Activated T-helper 1 cell treated with anti-CD3 and anti-CD28 coated beads, Interleukin-12 subunit alpha, Interleukin-12 subunit beta, Interleukin-2, Interleukin-4 antibody, amounts not matched to agents 30 ng/mL and 10 ng/mL and 1 ng/mL, durations not matched to agents 14 hours and 24 hours and 36 hours (primary cell): ENCODE data around the gene GARIN5B. TPM values are rescaled to one million over a fixed set of nuclear protein-coding genes. Genes with fewer than 3 reads are reported as not detected.
"Not testable (repeated sequence)": the region's sequence is repeated elsewhere in the genome, so short reads cannot be mapped to it uniquely, and the experiment has no call there.

Experiments used
- DNase-seq: peaks from one replicate; pipeline ENCODE4 v3.0.0; 2021; ENCODE audit warnings: low spot score
- H3K27ac Mint-ChIP-seq: one replicate; pipeline ENCODE4 v1.8.0; 2021; ENCODE audit warnings: mild to moderate bottlenecking, mixed read lengths
- H3K27me3 Mint-ChIP-seq: one replicate; pipeline ENCODE4 v1.8.0; 2022; ENCODE audit warnings: mild to moderate bottlenecking, moderate library complexity, mixed read lengths; ENCODE audit not compliant: insufficient read depth
- H3K36me3 Mint-ChIP-seq: one replicate; pipeline ENCODE4 v1.8.0; 2021; ENCODE audit warnings: low read depth, mixed read lengths
- H3K4me1 Mint-ChIP-seq: one replicate; pipeline ENCODE4 v1.8.0; 2021; ENCODE audit warnings: low read depth, mixed read lengths
- H3K4me3 Mint-ChIP-seq: one replicate; pipeline ENCODE4 v1.8.0; 2021; ENCODE audit warnings: mild to moderate bottlenecking, moderate library complexity, mixed read lengths
- H3K9me3 Mint-ChIP-seq: one replicate; pipeline ENCODE4 v1.8.0; 2021; ENCODE audit warnings: mixed read lengths
- intact Hi-C: fragments of 100-400 bp; cut with micrococcal nuclease; formaldehyde crosslinking; loops from one replicate; pipeline ENCODE4 v1.15.1; 2024
- total RNA-seq: library from RNA; stranded (reverse); gene quantifications from 2 replicates; pipeline ENCODE4 v1.2.3, GENCODE V29; 2022

The GARIN5B gene
- total RNA-seq, 1 donor from 2014 or later, result 0.05 TPM

DNA sequence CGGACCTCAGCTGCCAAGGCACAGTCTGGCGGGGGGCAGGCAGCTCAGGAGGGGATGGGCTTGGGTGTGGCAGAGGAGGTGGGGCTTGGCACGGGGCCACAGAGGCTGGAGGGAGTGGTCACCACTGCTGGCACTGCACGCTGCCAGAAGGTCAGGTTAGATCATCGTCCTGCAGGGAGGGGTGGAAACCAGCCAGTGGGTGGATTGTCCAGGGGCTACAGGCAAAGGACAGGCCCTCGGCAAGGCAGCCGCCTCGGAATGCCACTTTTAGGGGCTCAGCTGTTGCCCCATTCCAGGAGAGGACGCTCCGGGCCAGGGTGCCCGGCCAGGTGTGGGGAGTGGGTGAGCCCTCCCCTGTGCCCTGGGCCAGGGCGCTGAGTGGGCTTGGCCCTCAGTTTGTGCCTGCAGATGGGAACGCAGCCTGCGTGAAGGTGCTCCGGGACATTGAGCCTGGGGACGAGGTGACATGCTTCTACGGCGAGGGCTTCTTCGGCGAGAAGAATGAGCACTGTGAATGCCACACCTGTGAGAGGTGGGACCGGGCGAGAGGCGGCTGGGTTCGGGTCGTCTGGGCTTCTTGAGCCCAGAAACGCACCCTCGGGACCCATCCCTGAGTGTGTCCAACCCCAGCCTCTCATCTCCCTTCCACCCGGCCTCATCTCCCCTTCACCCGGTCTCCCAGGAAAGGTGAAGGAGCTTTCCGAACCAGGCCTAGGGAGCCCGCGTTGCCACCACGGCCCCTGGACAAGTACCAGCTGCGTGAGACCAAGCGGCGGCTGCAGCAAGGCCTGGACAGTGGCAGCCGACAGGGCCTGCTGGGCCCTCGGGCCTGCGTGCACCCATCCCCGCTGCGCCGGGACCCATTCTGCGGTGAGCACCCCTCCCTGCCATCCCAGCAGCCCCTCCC, 17.0 kb downstream of the GARIN5B start:
- no peaks in the 10 kb centered on the region for H3K9me3 Mint-ChIP-seq
- peaks cover 7% of the 10 kb centered on the region for H3K36me3 Mint-ChIP-seq
- peaks cover 7% of the 10 kb centered on the region for H3K4me1 Mint-ChIP-seq
- H3K4me3 Mint-ChIP-seq, result no peak overlapping the region
- H3K27ac Mint-ChIP-seq, result no peak overlapping the region
- intact Hi-C loops, result no loop called here
- no peaks in the 10 kb centered on the region for H3K27me3 Mint-ChIP-seq
- no peak for DNase-seq

- no peak overlapping the region for H3K27ac Mint-ChIP-seq
- H3K4me3 Mint-ChIP-seq, result no peak overlapping the region
- intact Hi-C loops, result no loop called here
These were observed 17.8 kb downstream of the GARIN5B start for GRCh38 chr19:55345101-55345817.

GRCh38 chr19:55344444-55344843, 18.6 kb downstream of the GARIN5B start:
- no peaks in the 10 kb centered on the region for H3K27me3 Mint-ChIP-seq
- peaks cover 5% of the 10 kb centered on the region for H3K4me1 Mint-ChIP-seq
- no peaks in the 10 kb centered on the region for H3K9me3 Mint-ChIP-seq
- no peak overlapping the region for H3K27ac Mint-ChIP-seq
- peaks cover 8% of the 10 kb centered on the region for H3K36me3 Mint-ChIP-seq
- no peak for DNase-seq
- H3K4me3 Mint-ChIP-seq, result no peak overlapping the region
- intact Hi-C loops, result no loop called here

More at GRCh38 chr19:55345101-55345817, 17.8 kb downstream of the GARIN5B start:
- Mint-ChIP-seq H3K36me3 (peaks cover 7% of the 10 kb centered on the region), H3K9me3 (no peaks in the 10 kb centered on the region), H3K27me3 (no peaks in the 10 kb centered on the region), H3K4me1 (peaks cover 5% of the 10 kb centered on the region)
- no peak for DNase-seq

GRCh38 chr19:55341595-55342531, 21.2 kb downstream of the GARIN5B start:
- intact Hi-C loops, result no loop called here
- no peak for DNase-seq
- peak overlapping the region; percentile 63 for H3K27ac Mint-ChIP-seq
- peaks cover 2% of the 10 kb centered on the region for H3K27me3 Mint-ChIP-seq
- H3K9me3 Mint-ChIP-seq, result no peaks in the 10 kb centered on the region
- H3K36me3 Mint-ChIP-seq, result peaks cover 8% of the 10 kb centered on the region
- peak overlapping the region; percentile 71 for H3K4me3 Mint-ChIP-seq
- H3K4me1 Mint-ChIP-seq, result peaks cover 14% of the 10 kb centered on the region

DNA sequence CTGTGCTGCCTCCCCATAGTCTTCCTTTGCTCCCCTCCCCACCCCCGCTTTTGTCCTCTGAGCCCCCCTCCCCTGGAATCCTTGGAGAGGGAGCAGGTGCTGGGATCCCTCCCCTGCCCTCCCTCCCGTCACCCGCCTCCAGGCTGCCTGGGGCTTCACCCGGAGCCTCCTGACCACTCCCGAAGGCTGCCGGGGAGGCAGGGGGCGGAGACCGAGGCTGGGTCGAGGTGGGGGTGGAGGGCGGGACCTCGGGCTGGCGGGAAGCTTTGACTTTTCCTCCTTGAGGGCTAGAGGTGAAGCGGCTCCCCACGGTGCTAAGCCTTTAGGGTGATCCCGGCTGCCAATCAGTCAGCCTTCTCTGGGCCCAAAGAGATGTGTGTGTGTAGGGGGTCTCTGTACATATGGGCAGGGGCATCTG, 21.9 kb downstream of the GARIN5B start:
- Mint-ChIP-seq H3K27ac (peak overlapping the region; percentile 94), H3K9me3 (no peaks in the 10 kb centered on the region), H3K4me3 (peak overlapping the region; percentile 86), H3K4me1 (peaks cover 14% of the 10 kb centered on the region), H3K36me3 (peaks cover 8% of the 10 kb centered on the region), H3K27me3 (peaks cover 9% of the 10 kb centered on the region)
- DNase-seq, result peak; percentile 56
- intact Hi-C loops, result no loop called here

GRCh38 chr19:55340784-55341147, 22.3 kb downstream of the GARIN5B start:
- intact Hi-C loops, result no loop called here
- Mint-ChIP-seq H3K27ac (peak overlapping the region; percentile 94), H3K27me3 (peaks cover 9% of the 10 kb centered on the region), H3K4me1 (peaks cover 14% of the 10 kb centered on the region), H3K36me3 (peaks cover 8% of the 10 kb centered on the region), H3K9me3 (no peaks in the 10 kb centered on the region), H3K4me3 (peak overlapping the region; percentile 86)
- DNase-seq, result no peak

- H3K4me3 Mint-ChIP-seq, result peak overlapping the region; percentile 96
- peak overlapping the region; percentile 99 for H3K27ac Mint-ChIP-seq
- no peak for DNase-seq
- H3K9me3 Mint-ChIP-seq, result no peaks in the 10 kb centered on the region
- peaks cover 14% of the 10 kb centered on the region for H3K4me1 Mint-ChIP-seq
- H3K27me3 Mint-ChIP-seq, result peaks cover 9% of the 10 kb centered on the region
- intact Hi-C loops, result loop anchor here (1.0 to 5.0 kb wide), 17 partner anchors 14 to 891 kb away; partner anchors contain the start of genes COX6B2, DNAAF3, FIZ1 and HSPBP1
- peaks cover 8% of the 10 kb centered on the region for H3K36me3 Mint-ChIP-seq
These were observed 22.9 kb downstream of the GARIN5B start for GRCh38 chr19:55339889-55340783.

GRCh38 chr19:55339105-55339888, 23.8 kb downstream of the GARIN5B start, which contains the start of gene KMT5C:
KMT5C (plus strand) TSS chr19:55339876; CDS start chr19:55341937, 2,061 bp downstream.
- peak; percentile 100 for DNase-seq
- intact Hi-C loops, result loop anchor here (1.0 to 5.0 kb wide), 17 partner anchors 15 to 890 kb away; partner anchors contain the start of genes COX6B2, DNAAF3, FIZ1 and HSPBP1
- no peaks in the 10 kb centered on the region for H3K9me3 Mint-ChIP-seq
- H3K27me3 Mint-ChIP-seq, result peaks cover 9% of the 10 kb centered on the region
- H3K36me3 Mint-ChIP-seq, result peaks cover 6% of the 10 kb centered on the region
- H3K4me1 Mint-ChIP-seq, result peaks cover 14% of the 10 kb centered on the region
- peak within 1 kb of the TSS; percentile 96 for H3K4me3 Mint-ChIP-seq
- peak within 1 kb of the TSS; percentile 99 for H3K27ac Mint-ChIP-seq

GRCh38 chr19:55336101-55336500, 27.0 kb downstream of the GARIN5B start:
- Mint-ChIP-seq H3K4me1 (peaks cover 9% of the 10 kb centered on the region), H3K4me3 (no peak overlapping the region), H3K36me3 (peaks cover 1% of the 10 kb centered on the region), H3K9me3 (no peaks in the 10 kb centered on the region), H3K27me3 (peaks cover 17% of the 10 kb centered on the region), H3K27ac (no peak overlapping the region)
- DNase-seq, result no peak
- intact Hi-C loops, result loop anchor here (5.0 kb wide), 2 partner anchors 306 to 874 kb away; partner anchors contain the start of genes LENG9, ZNF580 and ZNF581

DNA sequence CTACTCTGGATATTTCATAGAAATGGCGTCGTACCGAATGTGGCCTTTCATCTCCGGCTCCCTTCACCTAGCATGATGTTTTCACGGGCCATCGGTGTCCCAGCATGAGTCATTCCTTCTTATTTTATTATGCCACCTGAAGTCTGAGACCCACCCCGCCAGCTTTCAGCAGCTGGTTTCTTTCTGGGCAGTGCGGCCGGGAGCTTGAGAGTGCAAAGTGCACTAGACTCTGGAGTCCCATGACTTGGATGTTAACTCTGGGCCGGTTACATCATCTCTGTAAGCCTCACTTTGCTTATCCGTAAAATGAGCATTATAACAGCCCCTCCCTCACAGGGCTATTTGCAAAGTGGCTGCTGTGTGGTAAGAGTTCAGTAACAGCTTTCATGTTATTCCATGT, 29.2 kb downstream of the GARIN5B start:
- intact Hi-C loops, result no loop called here
- H3K27ac Mint-ChIP-seq, result no peak overlapping the region
- DNase-seq, result no peak
- H3K9me3 Mint-ChIP-seq, result no peaks in the 10 kb centered on the region
- peaks cover 21% of the 10 kb centered on the region for H3K27me3 Mint-ChIP-seq
- no peak overlapping the region for H3K4me3 Mint-ChIP-seq
- H3K4me1 Mint-ChIP-seq, result peaks cover 7% of the 10 kb centered on the region
- H3K36me3 Mint-ChIP-seq, result no peaks in the 10 kb centered on the region

GRCh38 chr19:55329791-55330190, 33.3 kb downstream of the GARIN5B start:
- DNase-seq, intact Hi-C loops, H3K9me3 Mint-ChIP-seq, H3K36me3 Mint-ChIP-seq, H3K27ac Mint-ChIP-seq, H3K4me1 Mint-ChIP-seq, H3K4me3 Mint-ChIP-seq: not testable (repeated sequence)
- peaks cover 12% of the 10 kb centered on the region for H3K27me3 Mint-ChIP-seq
